ENCODE data around the gene XRCC4.

The XRCC4 gene

GRCh38 chr5:83107692-83108420, 30.5 kb downstream of the XRCC4 start:
- TF ChIP-seq CTCF (IDR thresholded peaks at IDR 0.05; ENCODE audit: low read length, missing control alignments), result no peak
- DNase-seq (ENCODE audit: low read depth), result no peak
- H3K4me3 ChIP-seq (replicated peaks; ENCODE audit: low read depth, low read length), result no peak overlapping the region

- no peak for DNase-seq (ENCODE audit: low read depth)
- no peak for TF ChIP-seq CTCF (IDR thresholded peaks at IDR 0.05; ENCODE audit: low read length, missing control alignments)
- no peak overlapping the region for H3K4me3 ChIP-seq (replicated peaks; ENCODE audit: low read depth, low read length)
Measured at GRCh38 chr5:83109380-83109779, 32.0 kb downstream of the XRCC4 start.

- no peak overlapping the region for H3K4me3 ChIP-seq (replicated peaks; ENCODE audit: low read depth, low read length)
- DNase-seq (ENCODE audit: low read depth), result no peak
- TF ChIP-seq CTCF (IDR thresholded peaks at IDR 0.05; ENCODE audit: low read length, missing control alignments), result no peak
Measured at GRCh38 chr5:83115816-83116215, 38.5 kb downstream of the XRCC4 start.

GRCh38 chr5:83118471-83118870, 41.1 kb downstream of the XRCC4 start:
- no peak overlapping the region for H3K4me3 ChIP-seq (replicated peaks; ENCODE audit: low read depth, low read length)
- TF ChIP-seq CTCF (IDR thresholded peaks at IDR 0.05; ENCODE audit: low read length, missing control alignments), result no peak
- DNase-seq (ENCODE audit: low read depth), result no peak

- no peak overlapping the region for H3K4me3 ChIP-seq (replicated peaks; ENCODE audit: low read depth, low read length)
- no peak for DNase-seq (ENCODE audit: low read depth)
- no peak for TF ChIP-seq CTCF (IDR thresholded peaks at IDR 0.05; ENCODE audit: low read length, missing control alignments)
Measured at GRCh38 chr5:83118976-83119375, 41.6 kb downstream of the XRCC4 start.

GRCh38 chr5:83124593-83124992, 47.2 kb downstream of the XRCC4 start:
- DNase-seq (ENCODE audit: low read depth), result no peak
- no peak overlapping the region for H3K4me3 ChIP-seq (replicated peaks; ENCODE audit: low read depth, low read length)
- TF ChIP-seq CTCF (IDR thresholded peaks at IDR 0.05; ENCODE audit: low read length, missing control alignments), result no peak

GRCh38 chr5:83125560-83125959, 48.2 kb downstream of the XRCC4 start:
- DNase-seq (ENCODE audit: low read depth), result no peak
- H3K4me3 ChIP-seq (replicated peaks; ENCODE audit: low read depth, low read length), result no peak overlapping the region
- TF ChIP-seq CTCF (IDR thresholded peaks at IDR 0.05; ENCODE audit: low read length, missing control alignments), result no peak

Measured in fibroblast of pulmonary artery (primary cell).